HG02981 (cell line): ENCODE data around the gene PADI4.

ENCODE experiments used
- ATAC-seq: cut with Tn5 transposase; IDR thresholded peaks from one replicate; pipeline ENCODE4 v1.9.1; 2021; ENCODE audit warnings: mild to moderate bottlenecking, moderate library complexity; ENCODE audit not compliant: unreplicated experiment

Gene PADI4

GRCh38 chr1:17282836-17283235 lies 25.2 kb upstream of the PADI4 start:
- no peak for ATAC-seq

GRCh38 chr1:17286646-17287045 lies 21.4 kb upstream of the PADI4 start:
- ATAC-seq, result no peak

- ATAC-seq, result no peak
Observed at GRCh38 chr1:17287130-17287776, 20.7 kb upstream of the PADI4 start.

GRCh38 chr1:17289721-17290120 lies 18.3 kb upstream of the PADI4 start:
- no peak for ATAC-seq

- no peak for ATAC-seq
Observed at GRCh38 chr1:17290553-17290952, 17.4 kb upstream of the PADI4 start.

DNA sequence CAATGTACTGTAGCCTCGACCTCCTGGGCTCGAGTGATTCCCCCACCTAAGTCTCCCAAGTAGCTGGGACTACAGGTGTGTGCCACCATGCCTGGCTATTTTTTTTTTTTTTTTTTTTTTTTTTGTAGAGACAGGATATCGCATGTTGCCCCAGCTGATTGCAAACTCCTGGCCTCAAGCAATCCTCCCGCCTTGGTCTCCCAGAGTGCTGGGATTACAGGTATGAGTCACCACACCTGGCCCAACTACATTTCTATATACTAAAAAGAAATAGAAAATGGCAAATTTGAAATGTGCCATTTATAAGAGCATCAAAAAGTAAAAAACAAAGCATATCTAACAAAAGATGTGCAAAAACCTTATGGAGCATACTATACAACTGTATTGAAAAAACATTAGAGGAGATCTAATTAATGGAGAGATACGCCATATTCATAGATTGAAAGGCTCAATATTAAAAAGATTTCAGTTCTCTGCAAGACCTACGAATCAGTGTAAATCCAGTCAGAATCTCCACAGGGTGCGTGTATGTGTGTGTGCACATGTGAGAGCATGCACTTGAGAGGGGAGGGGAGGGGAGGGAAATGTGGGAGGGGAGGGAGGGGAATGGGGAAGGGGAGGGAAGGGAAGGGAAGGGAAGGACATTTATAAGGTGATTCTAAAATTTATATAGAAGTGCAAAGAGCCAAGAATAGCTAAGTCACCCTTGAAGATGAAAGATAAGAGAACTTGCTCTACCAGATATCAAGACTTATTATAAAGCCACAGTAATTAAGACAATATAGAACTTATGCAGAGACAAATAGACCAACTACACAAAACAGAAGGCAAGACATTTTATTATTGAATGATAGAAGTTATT lies 15.5 kb upstream of the PADI4 start:
- ATAC-seq, result no peak

DNA sequence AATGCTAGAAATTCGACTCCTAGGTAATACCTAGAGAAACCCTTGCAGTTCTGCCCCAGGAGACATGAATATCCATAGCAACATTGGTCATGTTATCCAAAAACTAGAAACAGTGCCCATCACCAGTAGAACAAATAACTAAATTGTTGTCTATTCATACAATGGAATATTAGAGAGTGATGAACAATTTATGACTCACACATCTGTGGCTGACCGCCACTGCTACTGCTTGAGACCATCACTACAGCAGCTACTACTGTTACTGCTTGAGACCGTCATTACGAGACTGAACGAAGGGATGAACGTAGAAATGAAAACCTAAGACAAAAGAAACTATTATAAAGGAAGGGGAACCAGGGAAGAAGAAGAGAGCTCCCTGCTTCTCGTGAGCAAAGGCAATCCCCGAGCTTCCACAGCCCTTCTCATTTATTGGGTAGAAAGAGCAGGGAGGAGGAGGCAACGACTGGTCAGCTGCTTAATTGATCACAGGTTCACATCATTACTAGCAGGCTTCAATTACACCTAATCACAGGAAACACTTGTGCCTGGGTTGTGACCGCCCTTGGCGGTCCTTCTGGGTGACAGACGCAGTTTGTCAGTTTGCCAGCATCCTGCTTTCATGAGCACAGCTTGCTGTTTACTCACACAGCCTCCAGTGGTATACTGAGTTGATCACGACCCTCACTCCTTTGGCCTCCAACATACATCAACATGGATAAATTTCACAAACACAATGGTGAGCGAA lies 14.1 kb upstream of the PADI4 start:
- ATAC-seq, result no peak

- ATAC-seq, result no peak
Observed at GRCh38 chr1:17295292-17295691, 12.7 kb upstream of the PADI4 start.

DNA sequence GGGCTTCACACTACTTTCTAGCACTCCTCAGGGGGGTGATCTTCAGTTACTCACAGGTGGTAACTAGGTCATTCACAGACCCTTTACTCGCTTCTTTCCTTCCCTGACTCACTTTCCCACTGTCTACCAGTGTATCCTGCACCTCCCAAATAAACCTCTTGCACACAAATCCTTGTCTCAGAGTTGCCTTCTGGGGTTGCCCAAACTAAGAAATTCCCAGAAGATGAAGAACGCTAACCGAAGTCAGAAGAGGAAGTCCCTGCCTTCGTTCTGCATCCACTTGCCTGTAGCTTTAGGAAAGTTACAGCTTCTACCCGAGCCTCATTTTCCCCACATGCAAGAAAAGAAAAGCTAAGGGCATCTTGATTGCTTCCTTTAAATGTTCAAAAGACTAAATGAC lies 11.9 kb upstream of the PADI4 start:
- ATAC-seq, result no peak

DNA sequence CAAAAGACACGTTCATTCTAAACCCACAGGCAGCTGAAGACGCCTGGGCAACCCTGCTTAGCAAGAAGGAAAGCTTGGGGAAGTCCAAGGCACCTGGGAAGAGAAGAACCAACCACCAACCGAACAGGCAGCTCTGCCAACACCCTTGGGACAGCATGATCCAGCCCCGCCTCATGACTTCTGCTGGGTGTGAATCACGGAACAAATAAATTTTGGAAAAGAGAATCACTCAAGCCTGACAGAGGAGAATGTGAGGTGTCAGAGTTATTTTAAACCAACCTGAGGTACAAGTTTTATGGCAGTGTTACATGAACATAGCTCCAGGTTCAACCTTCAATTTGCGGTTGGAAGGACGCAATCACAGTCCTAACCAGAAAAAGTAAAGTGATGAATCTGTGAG lies 10.0 kb upstream of the PADI4 start:
- no peak for ATAC-seq

GRCh38 chr1:17301767-17302166 lies 6.2 kb upstream of the PADI4 start:
- ATAC-seq, result no peak

DNA sequence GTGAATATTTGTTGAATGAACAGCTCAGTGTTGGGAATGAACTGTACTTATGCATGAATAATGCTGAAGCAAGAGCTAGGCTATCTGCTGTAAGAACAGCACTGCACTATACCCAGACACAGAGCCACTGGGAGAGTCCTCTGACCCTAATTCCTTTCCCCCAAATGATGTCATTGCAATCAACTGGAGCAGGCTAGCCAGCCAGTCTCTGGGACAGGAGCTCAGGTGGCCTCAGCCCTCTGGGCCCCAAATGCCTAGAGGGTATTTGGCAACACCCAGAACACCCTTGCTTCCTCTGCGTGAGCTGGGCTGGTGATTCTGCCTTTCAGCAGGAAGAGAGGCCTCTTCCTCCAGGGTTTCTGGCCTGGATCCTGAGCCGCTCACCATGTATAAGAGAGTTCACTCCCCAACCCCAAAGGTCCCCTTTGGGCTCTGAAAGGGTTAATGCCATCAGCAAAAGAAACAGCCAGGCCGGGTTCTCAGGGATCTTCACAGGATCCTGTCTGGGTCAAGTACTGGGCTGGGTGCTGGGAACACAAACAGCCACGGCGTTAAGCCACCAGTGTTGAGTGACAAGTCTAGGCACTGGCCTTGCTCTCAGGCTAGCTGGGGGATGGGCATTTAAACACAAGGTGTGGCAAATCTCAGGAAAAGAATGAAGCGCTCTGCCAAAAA lies 3.7 kb upstream of the PADI4 start:
- no peak for ATAC-seq

DNA sequence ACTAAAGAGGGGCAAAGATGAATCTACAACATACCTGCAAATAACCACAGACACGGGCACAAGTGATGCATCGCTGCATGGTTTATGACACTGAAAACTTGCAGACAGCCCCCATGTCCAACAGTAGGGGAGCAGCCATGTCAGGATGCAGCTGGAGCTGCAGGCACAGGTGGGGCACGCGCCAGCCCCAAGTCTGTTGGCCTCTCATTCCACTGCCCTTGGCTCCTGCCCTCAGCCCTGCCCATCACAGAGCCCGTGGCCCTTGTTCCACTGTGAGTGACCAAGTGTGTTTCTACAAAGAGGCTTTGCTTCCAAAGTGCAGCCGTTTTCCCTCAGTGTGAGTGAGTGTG lies 3.2 kb upstream of the PADI4 start:
- no peak for ATAC-seq

DNA sequence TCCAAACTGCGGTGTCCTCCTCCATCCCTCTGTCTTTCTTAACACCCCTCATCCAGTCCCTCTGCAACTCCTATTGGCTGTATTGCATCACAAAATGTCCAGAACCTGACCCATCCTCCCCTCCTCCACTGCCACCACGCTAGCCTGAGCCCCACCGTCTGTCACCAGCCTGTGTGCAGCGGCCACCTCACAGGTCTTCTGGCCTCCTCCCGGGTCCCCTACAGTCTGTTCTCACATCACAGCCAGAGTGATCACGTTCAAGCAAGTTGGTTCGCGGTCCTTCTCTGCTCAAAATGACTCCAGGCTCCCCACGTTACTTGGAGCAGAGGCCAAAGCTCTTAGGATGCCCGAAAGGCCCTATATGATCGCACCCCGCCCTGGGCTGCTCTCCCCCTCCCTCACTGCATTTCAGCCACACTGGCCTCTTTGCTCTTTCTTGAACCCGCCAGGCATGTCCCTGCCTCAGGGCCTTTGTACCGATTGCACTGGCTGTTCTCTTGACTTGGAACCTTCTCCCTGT lies 2.4 kb upstream of the PADI4 start:
- ATAC-seq, result no peak

DNA sequence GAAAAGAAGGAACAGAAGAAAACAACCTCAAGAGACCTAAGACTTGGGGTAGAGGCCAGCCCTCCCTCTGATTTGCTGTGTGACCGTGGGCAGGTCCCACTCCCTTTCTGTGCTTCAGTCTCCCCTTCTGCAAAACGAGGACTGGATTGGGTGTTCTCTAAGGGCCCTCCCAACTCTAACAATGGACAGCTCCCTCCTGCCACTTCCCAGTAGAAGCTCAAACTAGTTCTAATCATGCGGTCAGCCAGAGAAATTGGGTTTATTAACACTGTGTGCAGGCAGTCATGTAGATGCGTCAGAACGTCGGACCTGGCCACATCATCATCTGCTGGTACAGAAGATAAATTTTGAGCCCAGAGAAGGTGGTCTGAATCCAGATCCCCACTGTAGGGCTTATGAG lies 1.6 kb upstream of the PADI4 start:
- ATAC-seq, result no peak

DNA sequence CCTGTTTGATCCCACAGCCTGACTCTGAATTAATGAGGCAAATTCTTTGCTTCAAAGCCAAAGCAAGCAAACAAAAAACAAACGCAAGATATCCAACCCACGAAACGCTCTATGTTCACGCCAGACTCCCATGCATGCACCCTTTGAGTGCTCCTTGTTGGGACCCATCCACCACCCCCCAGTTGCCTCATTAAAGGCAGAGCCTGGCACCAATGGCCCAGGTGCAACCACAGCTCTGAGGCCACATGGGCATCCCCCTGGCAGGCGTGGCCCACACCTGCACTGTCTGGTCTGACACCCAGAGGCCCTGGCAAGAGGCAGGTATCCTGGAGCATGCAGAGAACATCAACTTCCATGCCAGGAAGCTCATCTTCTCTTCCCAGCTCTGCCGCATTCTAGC lies 1.1 kb upstream of the PADI4 start:
- ATAC-seq, result no peak

- no peak for ATAC-seq
Observed at GRCh38 chr1:17307329-17307728, 668 bp upstream of the PADI4 start.

DNA sequence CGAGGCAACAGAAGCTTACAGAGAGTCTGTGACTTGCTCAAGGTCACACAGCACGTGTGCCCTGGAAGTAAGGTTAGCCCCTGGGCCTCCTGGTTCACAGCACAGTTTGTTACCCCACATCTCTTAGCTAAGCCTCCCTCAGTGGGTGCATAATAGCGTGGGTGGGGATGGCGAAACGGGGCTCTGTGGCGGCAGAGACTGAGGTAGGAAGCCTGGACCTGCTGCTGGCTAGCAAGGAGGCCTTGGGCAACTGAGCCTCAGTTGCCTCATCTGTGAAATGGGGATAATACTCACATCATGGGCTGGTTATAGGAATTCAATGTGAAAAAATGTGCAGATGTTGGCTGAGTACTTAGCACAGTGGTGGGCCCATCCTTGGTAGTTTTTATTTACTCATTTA lies 596 bp downstream of the PADI4 start:
- ATAC-seq, result no peak

GRCh38 chr1:17309426-17310067 lies 1.6 kb downstream of the PADI4 start:
- no peak for ATAC-seq

DNA sequence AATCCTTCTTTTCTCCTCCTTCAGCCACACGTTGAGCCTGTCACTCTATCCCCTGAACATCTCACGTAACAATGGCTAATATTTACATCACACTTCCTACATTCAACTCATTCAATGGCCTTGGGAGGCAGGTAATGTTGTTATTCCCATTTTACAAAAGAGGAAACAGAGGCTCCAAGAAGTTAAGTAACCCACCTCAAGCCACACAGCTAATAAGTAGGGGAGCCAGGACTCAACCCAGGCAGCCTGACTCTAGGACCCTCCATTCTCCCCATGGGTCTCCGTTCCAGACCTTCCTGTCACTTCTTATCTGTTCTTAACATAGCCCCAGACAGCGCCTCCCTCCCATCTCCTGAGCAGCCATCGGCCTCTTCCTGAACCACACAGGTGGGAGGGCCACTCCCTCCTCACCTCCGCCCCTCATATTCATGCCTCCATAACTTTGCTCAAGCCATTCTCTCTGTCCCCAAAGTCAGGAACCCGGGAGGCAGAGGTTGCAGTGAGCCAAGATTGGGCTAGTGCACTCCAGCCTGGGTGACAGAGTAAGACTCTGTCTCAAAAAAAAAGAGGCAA lies 2.2 kb downstream of the PADI4 start:
- ATAC-seq, result no peak
